ENCODE results near the gene FANCF. TPM values are rescaled to one million over a fixed set of nuclear protein-coding genes. Genes with fewer than 3 reads are reported as not detected.

The FANCF gene
- total RNA-seq, 4 donors from 2014 or later: 2.7 to 7.4 (median 4.4) TPM

DNA sequence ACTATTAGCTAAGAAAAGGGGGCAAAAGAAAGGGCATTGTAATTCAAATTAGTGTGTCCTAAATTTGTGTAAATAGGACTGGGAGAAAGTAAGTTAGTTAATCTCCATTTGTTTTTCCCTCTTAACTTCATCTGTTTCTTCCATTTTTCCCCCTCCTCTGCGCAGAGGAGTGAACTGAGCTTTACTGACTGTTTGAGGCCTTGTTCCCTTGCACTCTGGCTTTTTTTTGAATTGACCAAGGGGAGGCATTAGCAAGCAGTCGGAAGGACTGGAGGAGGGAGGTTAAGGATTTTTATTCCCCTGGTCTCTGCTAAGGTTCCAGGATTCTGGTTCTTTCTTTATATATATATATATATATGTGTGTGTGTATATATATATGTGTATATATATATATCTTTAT is 15.2 kb upstream of the FANCF start:
- DNase-seq (ENCODE audit: low spot score) (no peak), ATAC-seq (ENCODE audit: low FRiP score) (no peak)
- TF ChIP-seq CTCF (IDR thresholded peaks at IDR 0.05): no peak

- DNase-seq (ENCODE audit: low spot score) (no peak), ATAC-seq (ENCODE audit: low FRiP score) (no peak)
- TF ChIP-seq CTCF (IDR thresholded peaks at IDR 0.05): no peak
Observed at GRCh38 chr11:22635689-22636088, 10.1 kb upstream of the FANCF start.

- ATAC-seq (ENCODE audit: low FRiP score) (no peak), DNase-seq (ENCODE audit: low spot score) (no peak)
- no peak for TF ChIP-seq CTCF (IDR thresholded peaks at IDR 0.05)
Observed at GRCh38 chr11:22634897-22635629, 9.4 kb upstream of the FANCF start.

GRCh38 chr11:22633354-22633902 is 7.8 kb upstream of the FANCF start:
- TF ChIP-seq CTCF (IDR thresholded peaks at IDR 0.05): no peak
- no peak for ATAC-seq (ENCODE audit: low FRiP score)
- DNase-seq (ENCODE audit: low spot score): no peak

DNA sequence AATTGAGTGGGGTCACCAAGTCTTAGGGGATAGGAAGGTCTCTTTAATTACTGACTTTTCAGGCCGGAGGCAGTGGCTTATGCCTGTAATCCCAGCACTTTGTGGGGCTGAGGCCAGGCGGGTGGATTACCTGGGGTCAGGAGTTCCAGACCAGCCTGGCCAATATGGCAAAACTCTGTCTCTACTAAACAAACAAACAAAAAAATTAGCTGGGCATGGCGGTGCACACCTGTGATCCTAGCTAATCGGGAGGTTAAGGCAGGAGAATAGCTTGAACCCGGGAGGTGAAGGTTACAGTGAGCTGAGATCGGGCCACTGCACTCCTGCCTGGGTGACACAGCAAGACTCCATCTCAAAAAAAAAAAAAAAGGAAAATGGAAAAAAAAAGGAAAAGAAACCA is 1.8 kb upstream of the FANCF start:
- TF ChIP-seq CTCF (IDR thresholded peaks at IDR 0.05): no peak
- no peak for ATAC-seq (ENCODE audit: low FRiP score)

DNA sequence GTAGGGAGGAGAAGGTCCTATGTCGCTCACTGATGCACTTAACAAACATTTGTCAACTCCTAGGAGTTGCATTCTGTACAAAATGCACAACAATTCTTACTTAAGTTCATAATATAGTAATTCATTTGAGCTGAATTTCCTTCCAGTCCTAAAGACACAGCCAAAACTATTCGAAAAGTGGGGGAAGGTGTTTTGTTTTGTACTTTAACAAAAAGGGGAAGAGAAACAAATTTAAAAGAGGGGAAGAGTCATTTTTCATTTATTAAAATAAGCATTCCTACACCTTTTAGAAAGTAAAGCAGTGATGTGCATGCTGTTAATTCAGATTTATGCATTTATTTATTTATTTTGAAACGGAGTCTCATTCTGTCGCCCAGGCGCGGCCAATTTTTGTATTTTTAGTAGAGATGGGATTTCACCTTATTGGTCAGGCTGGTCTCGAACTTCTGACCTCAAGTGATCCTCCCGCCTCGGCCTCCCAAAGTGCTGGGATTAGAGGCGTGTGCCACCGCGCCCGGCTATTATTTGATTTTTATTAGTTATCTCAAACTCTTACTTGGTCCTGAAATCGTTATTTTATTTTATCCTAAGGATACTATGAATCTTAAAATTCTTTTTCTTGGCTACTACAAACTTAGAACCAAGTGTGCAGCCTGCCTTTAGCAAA is 1.1 kb upstream of the FANCF start:
- TF ChIP-seq CTCF (IDR thresholded peaks at IDR 0.05): no peak
- DNase-seq (ENCODE audit: low spot score): no peak
- no peak for ATAC-seq (ENCODE audit: low FRiP score)

More for the DNA sequence above, 1.8 kb upstream of the FANCF start:
- DNase-seq (ENCODE audit: low spot score): no peak

All from omental fat pad (tissue), 4 donors.